SU-DHL-6 (cell line): ENCODE measurements around the gene TRAPPC8.
A peak's percentile ranks its signal among the peaks of the same experiment; 100 is the strongest.

Experiments used
- H2AFZ ChIP-seq: fragments of 200-600 bp; sonication (generic); 2 replicates; pipeline ENCODE4 v1.6.1; 2014; ENCODE audit warnings: low read depth, mild to moderate bottlenecking, moderate library complexity, mixed read lengths, antibody characterized with exemption, low read length; ENCODE audit not compliant: severe bottlenecking
- H3F3A ChIP-seq: fragments of 200-600 bp; shearing (Covaris generic); 2 replicates; pipeline ENCODE4 v1.6.0; 2016; ENCODE audit warnings: antibody characterized with exemption, mild to moderate bottlenecking; ENCODE audit not compliant: insufficient read depth
- H3K27ac ChIP-seq: fragments of 200-600 bp; sonication (generic); 2 replicates; pipeline ENCODE4 v1.5.1; 2016; ENCODE audit warnings: low read depth, mild to moderate bottlenecking, low read length, moderate library complexity, mixed read lengths
- H3K27me3 ChIP-seq: fragments of 200-600 bp; sonication (generic), shearing (Covaris generic); 2 replicates; pipeline ENCODE4 v1.6.0; 2014; ENCODE audit warnings: mild to moderate bottlenecking, low read length
- H3K36me3 ChIP-seq: fragments of 200-600 bp; sonication (generic); 2 replicates; pipeline ENCODE4 v1.6.1; 2014; ENCODE audit warnings: mild to moderate bottlenecking, low read length, mixed read lengths
- H3K4me2 ChIP-seq: fragments of 300-600, 200-600 bp; shearing (Covaris generic), sonication (generic); 2 replicates; pipeline ENCODE4 v1.6.0; 2014; ENCODE audit warnings: low read length, low read depth, mild to moderate bottlenecking; ENCODE audit not compliant: poor library complexity, severe bottlenecking
- H3K4me3 ChIP-seq: fragments of 200-600 bp; sonication (generic); 2 replicates; pipeline ENCODE4 v1.5.1; 2014; ENCODE audit warnings: antibody characterized with exemption, low read length, mild to moderate bottlenecking, mixed read lengths; ENCODE audit not compliant: insufficient read depth, poor library complexity, severe bottlenecking
- H3K79me2 ChIP-seq: fragments of 200-600 bp; sonication (generic); 2 replicates; pipeline ENCODE4 v1.6.1; 2014; ENCODE audit warnings: mild to moderate bottlenecking, low read length, moderate library complexity; ENCODE audit not compliant: insufficient read depth
- H3K9ac ChIP-seq: fragments of 200-600 bp; sonication (generic); 2 replicates; pipeline ENCODE4 v1.7.0; 2014; ENCODE audit warnings: mild to moderate bottlenecking, low read length
- H3K9me2 ChIP-seq: fragments of 200-600 bp; sonication (generic); replicated peaks from 2 replicates; pipeline ENCODE4 v1.6.1; 2014; ENCODE audit warnings: low read length; ENCODE audit not compliant: insufficient read depth
- H3K9me3 ChIP-seq: fragments of 200-600 bp; sonication (generic); 2 replicates; pipeline ENCODE4 v1.6.1; 2014; ENCODE audit warnings: low read length, mixed read lengths; ENCODE audit not compliant: insufficient read depth
- H4K20me1 ChIP-seq: fragments of 200-600 bp; sonication (generic); 2 replicates; pipeline ENCODE4 v1.6.1; 2014; ENCODE audit warnings: low read depth, mild to moderate bottlenecking, antibody characterized with exemption, low read length, moderate library complexity, mixed read lengths
- EZH2phosphoT487 ChIP-seq: fragments of 200-600 bp; sonication (generic), shearing (Covaris generic); conservative IDR thresholded peaks from 2 replicates; pipeline ENCODE4 v1.6.1; 2018; ENCODE audit warnings: mild to moderate bottlenecking, antibody characterized with exemption, low read length, moderate library complexity, mixed read lengths
- TF ChIP-seq, protein P1 (sequence below): fragments of 200-600 bp; sonication (generic); IDR thresholded peaks from one replicate; pipeline ENCODE4 v1.5.1; 2017; ENCODE audit warnings: antibody characterized with exemption, mild to moderate bottlenecking, low read length, moderate library complexity; ENCODE audit not compliant: insufficient read depth, poor library complexity, severe bottlenecking

Gene TRAPPC8

GRCh38 chr18:31821545-31822171 is 121.3 kb downstream of the TRAPPC8 start:
- Histone ChIP-seq H3K27me3 (no peaks in the 10 kb centered on the region), H3K27ac (no peak overlapping the region), H2AFZ (no peak overlapping the region), H3K9me3 (no peaks in the 10 kb centered on the region), H3F3A (no peaks in the 10 kb centered on the region), H3K4me2 (no peak overlapping the region), H3K36me3 (no peaks in the 10 kb centered on the region), H3K79me2 (no peaks in the 10 kb centered on the region), H3K9ac (no peak overlapping the region), H3K9me2 (no peaks in the 10 kb centered on the region), H4K20me1 (no peaks in the 10 kb centered on the region), H3K4me3 (no peak overlapping the region)
- TF ChIP-seq, protein P1, sequence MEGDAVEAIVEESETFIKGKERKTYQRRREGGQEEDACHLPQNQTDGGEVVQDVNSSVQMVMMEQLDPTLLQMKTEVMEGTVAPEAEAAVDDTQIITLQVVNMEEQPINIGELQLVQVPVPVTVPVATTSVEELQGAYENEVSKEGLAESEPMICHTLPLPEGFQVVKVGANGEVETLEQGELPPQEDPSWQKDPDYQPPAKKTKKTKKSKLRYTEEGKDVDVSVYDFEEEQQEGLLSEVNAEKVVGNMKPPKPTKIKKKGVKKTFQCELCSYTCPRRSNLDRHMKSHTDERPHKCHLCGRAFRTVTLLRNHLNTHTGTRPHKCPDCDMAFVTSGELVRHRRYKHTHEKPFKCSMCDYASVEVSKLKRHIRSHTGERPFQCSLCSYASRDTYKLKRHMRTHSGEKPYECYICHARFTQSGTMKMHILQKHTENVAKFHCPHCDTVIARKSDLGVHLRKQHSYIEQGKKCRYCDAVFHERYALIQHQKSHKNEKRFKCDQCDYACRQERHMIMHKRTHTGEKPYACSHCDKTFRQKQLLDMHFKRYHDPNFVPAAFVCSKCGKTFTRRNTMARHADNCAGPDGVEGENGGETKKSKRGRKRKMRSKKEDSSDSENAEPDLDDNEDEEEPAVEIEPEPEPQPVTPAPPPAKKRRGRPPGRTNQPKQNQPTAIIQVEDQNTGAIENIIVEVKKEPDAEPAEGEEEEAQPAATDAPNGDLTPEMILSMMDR = no peak
- no peak for TF ChIP-seq EZH2phosphoT487

GRCh38 chr18:31819925-31820229 is 123.1 kb downstream of the TRAPPC8 start:
- H3K79me2 ChIP-seq = no peaks in the 10 kb centered on the region
- no peaks in the 10 kb centered on the region for H3K9me2 ChIP-seq
- H3K4me2 ChIP-seq = no peak overlapping the region
- no peaks in the 10 kb centered on the region for H3K27me3 ChIP-seq
- H3K36me3 ChIP-seq = no peaks in the 10 kb centered on the region
- H3K4me3 ChIP-seq = no peak overlapping the region
- no peaks in the 10 kb centered on the region for H3F3A ChIP-seq
- no peaks in the 10 kb centered on the region for H3K9me3 ChIP-seq
- H4K20me1 ChIP-seq = no peaks in the 10 kb centered on the region
- H3K27ac ChIP-seq = no peak overlapping the region
- no peak overlapping the region for H2AFZ ChIP-seq
- TF ChIP-seq, protein P1 = no peak
- TF ChIP-seq EZH2phosphoT487 = no peak
- no peak overlapping the region for H3K9ac ChIP-seq

- no peak overlapping the region for H3K9ac ChIP-seq
- H3K9me3 ChIP-seq = no peaks in the 10 kb centered on the region
- H2AFZ ChIP-seq = no peak overlapping the region
- H3K79me2 ChIP-seq = no peaks in the 10 kb centered on the region
- no peaks in the 10 kb centered on the region for H4K20me1 ChIP-seq
- no peaks in the 10 kb centered on the region for H3K9me2 ChIP-seq
- H3K4me2 ChIP-seq = no peak overlapping the region
- no peak overlapping the region for H3K27ac ChIP-seq
- no peaks in the 10 kb centered on the region for H3K36me3 ChIP-seq
- no peaks in the 10 kb centered on the region for H3F3A ChIP-seq
- no peak overlapping the region for H3K4me3 ChIP-seq
- TF ChIP-seq EZH2phosphoT487 = no peak
- TF ChIP-seq, protein P1 = peak; percentile 77
- H3K27me3 ChIP-seq = no peaks in the 10 kb centered on the region
These were observed 123.6 kb downstream of the TRAPPC8 start for GRCh38 chr18:31819106-31819924.
